ENCODE data around the gene ABCC1. TPM values are rescaled to one million over a fixed set of nuclear protein-coding genes. Genes with fewer than 3 reads are reported as not detected.

Gene ABCC1
- total and polyA plus RNA-seq, 2 of the 8 experiments (the other 6 are each of a cell fraction or from before 2014, with no cell fraction given), result 42.6 to 66.8 TPM

GRCh38 chr16:16120382-16121184 lies 171.2 kb downstream of the ABCC1 start:
- POLR2A ChIA-PET (ENCODE audit: partially characterized antibody), result interaction anchor here (1.1 kb wide), 1 partner anchor 22 kb away, joined by 3 read pairs; no protein-coding TSS in a partner anchor
- FAIRE-seq, result no peak

More at GRCh38 chr16:16120382-16121184, 171.2 kb downstream of the ABCC1 start:
- TF ChIP-seq PHF8 (conservative IDR thresholded peaks at IDR 0.05; ENCODE audit: low read depth, low read length) (no peak), CHD1 (IDR thresholded peaks at IDR 0.05; ENCODE audit: low read depth, low read length) (no peak), GTF2F1 (IDR thresholded peaks at IDR 0.05; ENCODE audit: borderline replicate concordance, low read depth, low read length) (no peak), KDM5A (IDR thresholded peaks at IDR 0.05; ENCODE audit: low read length) (no peak), GABPA (IDR thresholded peaks at IDR 0.05; ENCODE audit: borderline replicate concordance, insufficient read depth, low read length) (no peak), SRF (IDR thresholded peaks at IDR 0.05; ENCODE audit: low read depth, low read length) (no peak), CEBPB (IDR thresholded peaks at IDR 0.05; ENCODE audit: low read depth, low read length) (no peak), ZNF274 (IDR thresholded peaks at IDR 0.05; ENCODE audit: borderline replicate concordance, extremely low read depth, low read length) (no peak), USF2 (IDR thresholded peaks at IDR 0.05; ENCODE audit: low read length) (no peak), KDM1A (IDR thresholded peaks at IDR 0.05; ENCODE audit: borderline replicate concordance, low read length) (no peak)
- peaks cover 14 to 51% (median 40%) of the 10 kb centered on the region in 4 experiments; a peak in 7 of 8 replicates for H3K36me3 ChIP-seq (ENCODE audit: control insufficient read depth in 2 of 4, insufficient read depth in 4 of 4, low read length in 3 of 4)
- CTCF ChIA-PET (ENCODE audit: partially characterized antibody), result interaction anchor here (0.6 to 2.4 kb wide), 7 partner anchors 13 to 368 kb away, joined by 3 to 7 read pairs (median 3); no protein-coding TSS in a partner anchor
- H3K4me1 ChIP-seq (replicated peaks in 1 of 4; ENCODE audit: control insufficient read depth in 3 of 4, insufficient read depth in 4 of 4, low read length in 3 of 4), result no peaks in the 10 kb centered on the region
- peaks cover 0 to 3% of the 10 kb centered on the region in 2 experiments for H4K20me1 ChIP-seq (replicated peaks in 1 of 2; ENCODE audit: control insufficient read depth in 1 of 2, insufficient read depth in 2 of 2, low read length in 2 of 2)
- no peak for DNase-seq (ENCODE audit: low read depth in 1 of 2, low spot score in 2 of 2)
- no peak overlapping the region for H2AFZ ChIP-seq (ENCODE audit: low read length)
- no peak overlapping the region for H3K56ac ChIP-seq (replicated peaks; ENCODE audit: insufficient read length, low read depth, low read length)
- H3K79me1 ChIP-seq (ENCODE audit: low read depth, low read length), result no peaks in the 10 kb centered on the region
- no peak overlapping the region for H4K8ac ChIP-seq (ENCODE audit: extremely low read depth, insufficient read depth, low read length)
- H3K27me3 ChIP-seq (replicated peaks in 1 of 4; ENCODE audit: control insufficient read depth in 3 of 4, extremely low read depth in 1 of 4, insufficient read depth in 3 of 4, low read length in 3 of 4), result no peaks in the 10 kb centered on the region
- no peak overlapping the region for H3K4me2 ChIP-seq (ENCODE audit: insufficient read depth in 1 of 2, low read depth in 2 of 2, low read length in 2 of 2)
- H2BK5ac ChIP-seq (ENCODE audit: low read depth, low read length), result no peak overlapping the region
- H3K79me2 ChIP-seq (ENCODE audit: control insufficient read depth in 1 of 2, insufficient read depth in 2 of 2, low read length in 2 of 2), result no peaks in the 10 kb centered on the region
- peaks cover 0 to 7% of the 10 kb centered on the region in 2 experiments; a peak in 3 of 4 replicates for H3K9me3 ChIP-seq (ENCODE audit: insufficient read depth in 2 of 2, low read depth in 1 of 2, low read length in 1 of 2)
- H3K18ac ChIP-seq (ENCODE audit: extremely low read depth, low read length), result no peak overlapping the region
- H4K91ac ChIP-seq (replicated peaks; ENCODE audit: insufficient read length, low read length), result no peak overlapping the region
- no peak overlapping the region for H4K5ac ChIP-seq (ENCODE audit: insufficient read length, low read depth, low read length)
- 87% methylated on average over 17 of the region's 17 CpGs; no CpG with 5 or more reads in 1 of the 2 experiments for WGBS, 2 experiments (ENCODE audit: extremely low coverage in 1 of 2, insufficient coverage in 1 of 2, insufficient read length in 1 of 2, insufficient replicate concordance in 2 of 2, low coverage in 1 of 2, low lambda C conversion rate in 2 of 2, missing lambda C conversion rate in 1 of 2)
- no peaks in the 10 kb centered on the region; the same call in 1 of the 2 replicates for H3K23me2 ChIP-seq (ENCODE audit: low read depth, low read length)
- H3K14ac ChIP-seq (ENCODE audit: insufficient read length), result no peak overlapping the region
- H2BK120ac ChIP-seq (replicated peaks; ENCODE audit: low read depth, low read length), result no peak overlapping the region
- H2AK5ac ChIP-seq (ENCODE audit: low read depth, low read length), result no peak overlapping the region
- H3K9ac ChIP-seq (replicated peaks in 1 of 4; ENCODE audit: extremely low read depth in 1 of 4, low read depth in 3 of 4, low read length in 3 of 4), result no peak overlapping the region
- no peak overlapping the region for H2BK20ac ChIP-seq (ENCODE audit: low read length)
- no peak overlapping the region for H3K23ac ChIP-seq (ENCODE audit: insufficient read length)
- H3K27ac ChIP-seq (ENCODE audit: low read depth, low read length), result no peak overlapping the region
- H3K4me3 ChIP-seq (ENCODE audit: extremely low read depth in 1 of 4, insufficient read depth in 2 of 4, low read depth in 3 of 4, low read length in 4 of 4), result no peak overlapping the region
- no peak overlapping the region for H2BK12ac ChIP-seq (ENCODE audit: low read depth, low read length)
- H3K4ac ChIP-seq (replicated peaks; ENCODE audit: insufficient read length, low read depth, low read length), result no peak overlapping the region
- H2BK15ac ChIP-seq (ENCODE audit: low read length), result no peak overlapping the region
